Measurements from ENCODE around the gene PEMT.

DNA sequence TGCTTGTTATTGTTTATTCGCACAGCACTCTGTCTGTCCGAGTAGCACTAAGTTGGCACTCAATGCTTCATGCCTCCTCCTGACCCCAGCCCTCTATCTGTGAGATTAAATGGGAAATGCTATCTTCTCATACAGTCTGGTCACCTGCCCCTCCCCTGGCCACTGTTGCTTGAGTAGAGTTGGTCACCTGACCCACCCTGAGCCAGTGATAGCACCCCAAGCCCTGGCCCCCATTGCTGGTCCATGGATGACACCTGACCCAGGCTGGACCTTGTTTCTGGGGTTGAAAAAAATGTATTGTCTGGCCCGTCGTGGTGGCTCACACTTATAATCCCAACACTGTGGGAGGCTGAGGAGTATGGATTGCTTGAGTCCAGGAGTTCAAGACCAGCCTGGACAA is 8.5 kb upstream of the PEMT start:
- TF ChIP-seq, protein P1, sequence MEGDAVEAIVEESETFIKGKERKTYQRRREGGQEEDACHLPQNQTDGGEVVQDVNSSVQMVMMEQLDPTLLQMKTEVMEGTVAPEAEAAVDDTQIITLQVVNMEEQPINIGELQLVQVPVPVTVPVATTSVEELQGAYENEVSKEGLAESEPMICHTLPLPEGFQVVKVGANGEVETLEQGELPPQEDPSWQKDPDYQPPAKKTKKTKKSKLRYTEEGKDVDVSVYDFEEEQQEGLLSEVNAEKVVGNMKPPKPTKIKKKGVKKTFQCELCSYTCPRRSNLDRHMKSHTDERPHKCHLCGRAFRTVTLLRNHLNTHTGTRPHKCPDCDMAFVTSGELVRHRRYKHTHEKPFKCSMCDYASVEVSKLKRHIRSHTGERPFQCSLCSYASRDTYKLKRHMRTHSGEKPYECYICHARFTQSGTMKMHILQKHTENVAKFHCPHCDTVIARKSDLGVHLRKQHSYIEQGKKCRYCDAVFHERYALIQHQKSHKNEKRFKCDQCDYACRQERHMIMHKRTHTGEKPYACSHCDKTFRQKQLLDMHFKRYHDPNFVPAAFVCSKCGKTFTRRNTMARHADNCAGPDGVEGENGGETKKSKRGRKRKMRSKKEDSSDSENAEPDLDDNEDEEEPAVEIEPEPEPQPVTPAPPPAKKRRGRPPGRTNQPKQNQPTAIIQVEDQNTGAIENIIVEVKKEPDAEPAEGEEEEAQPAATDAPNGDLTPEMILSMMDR (conservative IDR thresholded peaks at IDR 0.05; ENCODE audit: low read depth, low read length) = no peak
- no peak for TF ChIP-seq EZH2 (IDR thresholded peaks at IDR 0.05; ENCODE audit: borderline replicate concordance, low read depth, low read length, poor library complexity, severe bottlenecking)

Measured in A673 (cell line).